Nephron (organoid): ENCODE measurements around the gene TAGAP.

ENCODE experiments used
- H3K27ac Mint-ChIP-seq, 3 experiments: 2 replicates each; pipeline ENCODE4 v1.8.0; 2020; ENCODE audit warnings: mixed read lengths in 3 of 3, mild to moderate bottlenecking in 2 of 3, moderate library complexity in 1 of 3
- H3K27me3 Mint-ChIP-seq: 2 replicates; pipeline ENCODE4 v1.8.0; 2021; ENCODE audit warnings: low read depth, mild to moderate bottlenecking, moderate library complexity, mixed read lengths
- H3K36me3 Mint-ChIP-seq: 2 replicates; pipeline ENCODE4 v1.8.0; 2020; ENCODE audit warnings: low read depth, mixed read lengths
- H3K4me1 Mint-ChIP-seq: 2 replicates; pipeline ENCODE4 v1.8.0; 2020; ENCODE audit warnings: mixed read lengths
- H3K4me3 Mint-ChIP-seq, 3 experiments: 2 replicates each; pipeline ENCODE4 v1.8.0; 2020; ENCODE audit warnings: mild to moderate bottlenecking in 3 of 3, mixed read lengths in 3 of 3, moderate library complexity in 2 of 3
- H3K9me3 Mint-ChIP-seq: 2 replicates; pipeline ENCODE4 v1.8.0; 2020; ENCODE audit warnings: mixed read lengths
- TF ChIP-seq, protein P1 (sequence below), 3 experiments: fragments of 200-600 bp; sonication (generic); IDR thresholded peaks; one replicate each; pipeline ENCODE4 v1.5.0; 2021; ENCODE audit warnings: antibody characterized with exemption in 3 of 3; ENCODE audit not compliant: unreplicated experiment in 3 of 3

The TAGAP gene

GRCh38 chr6:159089443-159089842 lies 44.7 kb upstream of the TAGAP start:
- no peaks in the 10 kb centered on the region for H3K9me3 Mint-ChIP-seq
- H3K27ac Mint-ChIP-seq = no peak overlapping the region
- no peaks in the 10 kb centered on the region for H3K36me3 Mint-ChIP-seq
- TF ChIP-seq, protein P1, sequence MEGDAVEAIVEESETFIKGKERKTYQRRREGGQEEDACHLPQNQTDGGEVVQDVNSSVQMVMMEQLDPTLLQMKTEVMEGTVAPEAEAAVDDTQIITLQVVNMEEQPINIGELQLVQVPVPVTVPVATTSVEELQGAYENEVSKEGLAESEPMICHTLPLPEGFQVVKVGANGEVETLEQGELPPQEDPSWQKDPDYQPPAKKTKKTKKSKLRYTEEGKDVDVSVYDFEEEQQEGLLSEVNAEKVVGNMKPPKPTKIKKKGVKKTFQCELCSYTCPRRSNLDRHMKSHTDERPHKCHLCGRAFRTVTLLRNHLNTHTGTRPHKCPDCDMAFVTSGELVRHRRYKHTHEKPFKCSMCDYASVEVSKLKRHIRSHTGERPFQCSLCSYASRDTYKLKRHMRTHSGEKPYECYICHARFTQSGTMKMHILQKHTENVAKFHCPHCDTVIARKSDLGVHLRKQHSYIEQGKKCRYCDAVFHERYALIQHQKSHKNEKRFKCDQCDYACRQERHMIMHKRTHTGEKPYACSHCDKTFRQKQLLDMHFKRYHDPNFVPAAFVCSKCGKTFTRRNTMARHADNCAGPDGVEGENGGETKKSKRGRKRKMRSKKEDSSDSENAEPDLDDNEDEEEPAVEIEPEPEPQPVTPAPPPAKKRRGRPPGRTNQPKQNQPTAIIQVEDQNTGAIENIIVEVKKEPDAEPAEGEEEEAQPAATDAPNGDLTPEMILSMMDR (IDR thresholded peaks at IDR 0.05; ENCODE audit: unreplicated experiment in 3 of 3) = no peak
- H3K4me1 Mint-ChIP-seq = peaks cover 21% of the 10 kb centered on the region
- no peaks in the 10 kb centered on the region for H3K27me3 Mint-ChIP-seq
- no peak overlapping the region for H3K4me3 Mint-ChIP-seq

GRCh38 chr6:159086033-159086618 lies 41.3 kb upstream of the TAGAP start:
- H3K27me3 Mint-ChIP-seq = no peaks in the 10 kb centered on the region

DNA sequence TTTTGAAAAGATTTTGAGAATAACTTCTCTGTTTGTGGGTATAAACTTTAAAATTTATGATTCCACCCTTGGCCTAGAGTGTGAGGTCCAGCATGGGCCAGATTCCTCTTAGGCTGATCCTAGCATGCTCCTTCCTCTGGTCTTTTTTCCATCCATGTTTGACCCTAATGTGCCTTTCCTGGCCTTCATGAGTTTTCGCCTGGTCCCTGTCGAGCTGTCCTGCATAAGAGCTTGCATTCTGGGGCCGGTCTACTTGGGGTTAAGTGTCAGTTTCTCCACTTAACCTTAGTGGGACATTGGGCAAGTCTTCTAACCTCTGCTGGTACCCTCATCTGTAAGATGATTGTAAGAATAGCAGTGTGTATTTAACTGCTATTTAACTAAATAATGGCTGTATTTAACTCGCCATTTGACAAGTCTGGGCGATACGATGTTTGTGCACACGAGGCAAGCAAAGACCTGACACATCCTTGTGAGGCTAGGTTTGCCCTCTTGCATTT lies 40.7 kb upstream of the TAGAP start:
- H3K4me3 Mint-ChIP-seq = no peak overlapping the region

More at GRCh38 chr6:159086033-159086618, 41.3 kb upstream of the TAGAP start:
- TF ChIP-seq, protein P1 (IDR thresholded peaks at IDR 0.05; ENCODE audit: unreplicated experiment in 3 of 3) = no peak
- Mint-ChIP-seq H3K4me1 (peaks cover 7% of the 10 kb centered on the region), H3K36me3 (no peaks in the 10 kb centered on the region), H3K27ac (no peak overlapping the region), H3K4me3 (no peak overlapping the region), H3K9me3 (no peaks in the 10 kb centered on the region)

DNA sequence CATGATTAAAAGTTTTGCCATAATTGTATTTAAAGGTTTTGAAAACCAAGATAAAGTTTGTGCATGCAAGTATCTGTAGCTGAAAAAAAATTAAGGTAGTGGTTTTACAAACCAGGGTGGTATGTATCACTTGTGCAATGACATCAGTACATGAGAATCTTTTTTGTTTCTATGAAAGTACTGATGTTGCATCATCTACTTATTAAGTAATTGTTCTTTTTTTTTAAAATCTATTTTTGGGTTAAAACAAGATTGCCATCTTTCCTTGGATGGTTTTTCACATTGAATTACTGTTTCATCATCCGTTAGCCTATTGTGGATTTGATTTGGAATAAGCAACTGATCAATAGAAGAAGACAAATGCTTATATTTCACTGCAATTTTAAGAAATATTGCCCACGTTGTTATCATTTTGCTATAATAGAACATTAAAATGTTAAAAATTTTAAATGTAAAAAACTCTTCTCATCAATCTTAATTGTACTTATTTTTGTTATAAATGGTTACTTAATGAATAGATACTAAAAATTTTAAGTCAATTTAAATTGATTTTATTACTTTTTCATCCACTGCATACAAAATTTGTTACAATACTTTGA lies 39.8 kb upstream of the TAGAP start:
- no peaks in the 10 kb centered on the region for H3K36me3 Mint-ChIP-seq
- TF ChIP-seq, protein P1 (IDR thresholded peaks at IDR 0.05; ENCODE audit: unreplicated experiment in 3 of 3) = no peak
- no peaks in the 10 kb centered on the region for H3K9me3 Mint-ChIP-seq
- peaks cover under 1% of the 10 kb centered on the region for H3K4me1 Mint-ChIP-seq
- no peak overlapping the region for H3K27ac Mint-ChIP-seq
- no peak overlapping the region for H3K4me3 Mint-ChIP-seq
- no peaks in the 10 kb centered on the region for H3K27me3 Mint-ChIP-seq

More for the DNA sequence above, 40.7 kb upstream of the TAGAP start:
- Mint-ChIP-seq H3K4me1 (peaks cover under 1% of the 10 kb centered on the region), H3K36me3 (no peaks in the 10 kb centered on the region), H3K27me3 (no peaks in the 10 kb centered on the region), H3K27ac (no peak overlapping the region), H3K9me3 (no peaks in the 10 kb centered on the region)
- TF ChIP-seq, protein P1 (IDR thresholded peaks at IDR 0.05; ENCODE audit: unreplicated experiment in 3 of 3) = no peak

DNA sequence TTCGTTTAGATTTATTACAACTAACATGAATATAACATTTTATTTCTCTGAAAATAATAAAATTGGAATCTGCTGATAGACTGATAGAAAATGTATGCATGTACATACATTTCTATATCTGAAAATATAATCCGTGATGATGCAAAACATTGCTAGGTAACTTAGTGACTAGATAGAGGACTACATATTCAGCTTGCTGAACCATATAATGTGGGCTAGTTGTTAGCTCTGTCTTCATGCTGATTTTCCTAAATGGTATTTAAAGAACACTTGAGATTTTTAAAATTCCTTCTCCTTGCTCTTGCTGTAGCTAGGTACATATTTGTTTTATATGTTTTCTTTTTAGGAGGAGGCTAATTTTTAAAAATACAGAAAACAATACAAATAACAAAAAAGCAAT lies 38.4 kb upstream of the TAGAP start:
- Mint-ChIP-seq H3K36me3 (no peaks in the 10 kb centered on the region), H3K27me3 (peaks cover 6% of the 10 kb centered on the region), H3K9me3 (no peaks in the 10 kb centered on the region), H3K27ac (no peak overlapping the region), H3K4me3 (no peak overlapping the region), H3K4me1 (peaks cover 4% of the 10 kb centered on the region)
- TF ChIP-seq, protein P1 (IDR thresholded peaks at IDR 0.05; ENCODE audit: unreplicated experiment in 3 of 3) = no peak
